DOHH2 (cell line): ENCODE measurements around the gene CMSS1.
A peak's percentile ranks its signal among the peaks of the same experiment; 100 is the strongest.

Experiments used
- H3F3A ChIP-seq: fragments of 200-600 bp; sonication (generic), shearing (Covaris generic); 2 replicates; pipeline ENCODE4 v1.6.0; 2016; ENCODE audit warnings: antibody characterized with exemption, mild to moderate bottlenecking; ENCODE audit not compliant: control insufficient read depth, insufficient read depth
- H3K27ac ChIP-seq: fragments of 200-600 bp; sonication (generic); 2 replicates; pipeline ENCODE4 v1.5.1; 2014; ENCODE audit warnings: low read depth, mild to moderate bottlenecking, low read length, moderate library complexity
- H3K27me3 ChIP-seq: fragments of 200-600 bp; sonication (generic); 2 replicates; pipeline ENCODE4 v1.6.1; 2014; ENCODE audit warnings: mild to moderate bottlenecking, low read length, mixed read lengths; ENCODE audit not compliant: control insufficient read depth
- H3K36me3 ChIP-seq: fragments of 200-600 bp; sonication (generic); 2 replicates; pipeline ENCODE4 v1.6.1; 2014; ENCODE audit warnings: mild to moderate bottlenecking, low read length, moderate library complexity, mixed read lengths; ENCODE audit not compliant: control insufficient read depth
- H3K4me1 ChIP-seq: fragments of 200-600 bp; sonication (generic); 2 replicates; pipeline ENCODE4 v1.6.1; 2014; ENCODE audit warnings: mild to moderate bottlenecking, low read length, mixed read lengths; ENCODE audit not compliant: control insufficient read depth
- H3K4me2 ChIP-seq: fragments of 200-600 bp; sonication (generic); 2 replicates; pipeline ENCODE4 v1.6.0; 2014; ENCODE audit warnings: mild to moderate bottlenecking, low read length, moderate library complexity
- H3K4me3 ChIP-seq: fragments of 200-600 bp; sonication (generic); 2 replicates; pipeline ENCODE4 v1.5.1; 2014; ENCODE audit warnings: mild to moderate bottlenecking, low read length, mixed read lengths
- H3K79me2 ChIP-seq: fragments of 200-600 bp; sonication (generic); 2 replicates; pipeline ENCODE4 v1.6.1; 2014; ENCODE audit warnings: mild to moderate bottlenecking, low read length, mixed read lengths; ENCODE audit not compliant: control insufficient read depth
- H3K9me2 ChIP-seq: fragments of 200-600 bp; sonication (generic); replicated peaks from 2 replicates; pipeline ENCODE4 v1.6.1; 2014; ENCODE audit warnings: mild to moderate bottlenecking, low read length, mixed read lengths; ENCODE audit not compliant: control insufficient read depth
- H3K9me3 ChIP-seq: fragments of 200-600 bp; sonication (generic); 2 replicates; pipeline ENCODE4 v1.6.1; 2014; ENCODE audit warnings: antibody characterized with exemption, low read length, mixed read lengths; ENCODE audit not compliant: control insufficient read depth, insufficient read depth
- H4K20me1 ChIP-seq: fragments of 200-600 bp; sonication (generic); 2 replicates; pipeline ENCODE4 v1.6.0; 2014; ENCODE audit warnings: low read depth, mild to moderate bottlenecking, antibody characterized with exemption, low read length, moderate library complexity; ENCODE audit not compliant: control insufficient read depth, insufficient read depth
- CTCF ChIP-seq: fragments of 200-600 bp; sonication (generic); IDR thresholded peaks from one replicate; pipeline ENCODE4 v1.5.1; 2014; ENCODE audit warnings: antibody characterized with exemption, mild to moderate bottlenecking, low read depth, low read length; ENCODE audit not compliant: poor library complexity, severe bottlenecking
- EZH2phosphoT487 ChIP-seq: fragments of 200-600 bp; sonication (generic); IDR thresholded peaks from 2 replicates; pipeline ENCODE4 v1.6.1; 2017; ENCODE audit warnings: borderline replicate concordance, mild to moderate bottlenecking, antibody characterized with exemption, low read length, moderate library complexity, mixed read lengths

Gene CMSS1

DNA sequence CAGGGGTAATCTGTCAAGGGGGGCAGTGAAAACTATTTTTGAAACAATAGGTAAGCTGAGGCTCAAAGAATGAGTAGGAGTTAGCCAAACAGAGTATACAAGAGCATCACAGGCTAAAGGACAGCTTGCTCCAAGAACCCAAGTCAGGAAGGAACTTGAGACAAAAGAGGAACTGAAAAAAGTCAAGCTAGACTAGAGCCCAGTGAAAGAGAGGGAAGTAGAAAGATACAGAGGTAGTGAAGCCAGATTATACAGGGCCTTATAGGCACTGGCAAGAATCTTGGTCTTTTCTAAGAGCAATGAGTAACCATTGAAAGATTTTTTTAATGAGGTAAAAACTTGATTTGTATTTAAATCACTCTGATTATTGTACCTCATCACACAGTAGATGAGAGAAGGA, 226.7 kb downstream of the CMSS1 start:
- Histone ChIP-seq H3K4me2 (peak overlapping the region; percentile 40), H3K27ac (no peak overlapping the region), H3K79me2 (no peaks in the 10 kb centered on the region), H4K20me1 (peaks cover 12% of the 10 kb centered on the region; the same call in 1 of the 2 replicates), H3K4me3 (no peak overlapping the region), H3K4me1 (peaks cover 49% of the 10 kb centered on the region), H3K9me3 (no peaks in the 10 kb centered on the region), H3F3A (peaks cover 18% of the 10 kb centered on the region), H3K36me3 (no peaks in the 10 kb centered on the region), H3K27me3 (no peaks in the 10 kb centered on the region), H3K9me2 (no peaks in the 10 kb centered on the region)
- TF ChIP-seq EZH2phosphoT487 (no peak), CTCF (no peak)

DNA sequence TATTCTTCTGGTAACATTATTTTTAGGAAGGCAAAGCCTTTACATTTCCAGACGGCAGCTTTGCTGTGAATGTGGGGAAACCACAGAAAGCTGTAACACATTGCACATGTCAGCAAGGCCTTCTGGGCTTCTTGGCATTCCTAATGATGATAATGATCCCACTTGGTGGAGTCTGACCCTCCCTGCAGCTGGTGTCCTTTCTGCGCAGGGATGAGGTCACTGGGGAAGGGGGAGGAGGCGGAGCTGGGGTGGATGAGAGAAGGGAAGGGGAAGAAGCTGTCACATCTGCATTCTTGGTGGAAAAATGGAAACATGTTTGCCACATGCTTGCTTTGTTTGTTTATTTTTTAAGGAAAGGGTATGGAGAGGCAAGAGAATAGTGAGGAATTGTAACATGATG, 228.0 kb downstream of the CMSS1 start:
- Histone ChIP-seq H3K36me3 (no peaks in the 10 kb centered on the region), H3K4me3 (no peak overlapping the region), H3K79me2 (no peaks in the 10 kb centered on the region), H3K9me3 (no peaks in the 10 kb centered on the region), H3K9me2 (no peaks in the 10 kb centered on the region), H4K20me1 (peaks cover 12% of the 10 kb centered on the region; the same call in 1 of the 2 replicates), H3K27ac (no peak overlapping the region), H3F3A (peaks cover 18% of the 10 kb centered on the region), H3K27me3 (no peaks in the 10 kb centered on the region), H3K4me1 (peaks cover 45% of the 10 kb centered on the region), H3K4me2 (no peak overlapping the region)
- TF ChIP-seq CTCF (no peak), EZH2phosphoT487 (no peak)

GRCh38 chr3:100046986-100047385, 229.3 kb downstream of the CMSS1 start:
- no peak overlapping the region for H3K4me3 ChIP-seq
- H3K27me3 ChIP-seq = no peaks in the 10 kb centered on the region
- no peak overlapping the region for H3K27ac ChIP-seq
- H3K4me2 ChIP-seq = peak overlapping the region; percentile 43
- TF ChIP-seq CTCF (no peak), EZH2phosphoT487 (no peak)
- peaks cover 18% of the 10 kb centered on the region for H3F3A ChIP-seq
- H3K4me1 ChIP-seq = peaks cover 45% of the 10 kb centered on the region
- no peaks in the 10 kb centered on the region for H3K36me3 ChIP-seq
- H4K20me1 ChIP-seq = peaks cover 12% of the 10 kb centered on the region; the same call in 1 of the 2 replicates
- H3K9me3 ChIP-seq = no peaks in the 10 kb centered on the region
- H3K9me2 ChIP-seq = no peaks in the 10 kb centered on the region
- H3K79me2 ChIP-seq = no peaks in the 10 kb centered on the region
